ENCODE data around the gene EFL1.

The EFL1 gene

GRCh38 chr15:82262422-82263026 is at the start of gene EFL1, which contains the start of gene SAXO2:
TSS of gene EFL1 (minus strand) at chr15:82262734. CDS start at chr15:82261778, 956 bp downstream.
TSS of gene SAXO2 (plus strand) at chr15:82262818. CDS start at chr15:82262880, 62 bp downstream.
- TF ChIP-seq FOXM1 (IDR thresholded peaks at IDR 0.05; ENCODE audit: borderline replicate concordance, low read depth) (no peak), EP300 (IDR thresholded peaks at IDR 0.05; ENCODE audit: borderline replicate concordance) (no peak), TCF12 (IDR thresholded peaks at IDR 0.05; ENCODE audit: low read depth) (peak; percentile 29; the same call in 1 of the 2 replicates), CEBPB (IDR thresholded peaks at IDR 0.05) (no peak), REST (IDR thresholded peaks at IDR 0.05; ENCODE audit: low read depth) (no peak), TEAD4 (IDR thresholded peaks at IDR 0.05) (no peak), CREB1 (IDR thresholded peaks at IDR 0.05; ENCODE audit: low read depth) (peak; percentile 45; the same call in 1 of the 2 replicates), EGR1 (IDR thresholded peaks at IDR 0.05) (0 out of 2 replicates have a peak, but pooled peaks have one; percentile 14), TAF1 (IDR thresholded peaks at IDR 0.05; ENCODE audit: low read depth) (peak; percentile 74), ZBTB7A (IDR thresholded peaks at IDR 0.05; ENCODE audit: low read depth) (no peak), RAD21 (IDR thresholded peaks at IDR 0.05; ENCODE audit: low read depth) (no peak), USF1 (IDR thresholded peaks at IDR 0.05) (no peak), NFIC (IDR thresholded peaks at IDR 0.05) (no peak), YY1 (IDR thresholded peaks at IDR 0.05; ENCODE audit: low read depth) (no peak)
- TF ChIP-seq, protein P1, sequence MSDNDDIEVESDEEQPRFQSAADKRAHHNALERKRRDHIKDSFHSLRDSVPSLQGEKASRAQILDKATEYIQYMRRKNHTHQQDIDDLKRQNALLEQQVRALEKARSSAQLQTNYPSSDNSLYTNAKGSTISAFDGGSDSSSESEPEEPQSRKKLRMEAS (IDR thresholded peaks at IDR 0.05): peak; percentile 44

DNA sequence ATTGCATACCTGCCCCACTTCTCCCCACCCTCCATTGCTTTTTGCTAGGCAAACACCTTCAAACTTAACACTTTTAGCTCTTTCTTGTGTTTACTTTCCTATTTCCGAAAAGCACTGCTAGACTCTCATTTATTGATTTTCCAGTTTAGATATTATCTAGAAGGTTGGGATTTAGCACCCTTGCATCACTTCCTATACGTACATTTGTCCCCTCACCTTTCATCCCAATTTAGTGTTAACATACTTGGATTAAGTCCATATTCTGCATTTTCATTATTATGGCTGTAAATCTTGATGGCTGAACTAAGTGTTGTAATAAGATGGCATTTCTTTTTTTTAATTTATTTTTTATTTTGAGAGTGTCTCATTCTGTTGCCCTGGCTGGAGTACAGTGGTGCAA is 47.3 kb upstream of the EFL1 start:
- TF ChIP-seq CEBPB (IDR thresholded peaks at IDR 0.05): no peak

DNA sequence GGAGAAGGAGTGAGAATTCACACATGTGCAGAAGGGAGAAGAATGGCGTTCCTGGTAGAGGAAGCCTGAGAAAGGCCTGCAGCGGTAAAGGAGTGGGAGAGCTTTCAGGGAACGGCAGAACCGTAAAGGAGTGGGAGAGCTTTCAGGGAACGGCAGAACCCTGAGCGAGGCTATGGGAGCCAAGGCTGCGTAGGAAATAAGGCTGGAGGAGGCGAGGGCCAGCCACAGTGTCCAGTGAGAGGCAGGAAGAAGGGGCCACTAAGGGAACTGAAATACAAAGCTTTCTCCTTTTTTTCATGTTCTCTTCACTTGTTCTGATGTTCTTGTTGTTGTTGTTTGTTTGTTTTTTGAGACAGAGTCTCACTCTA is 45.2 kb upstream of the EFL1 start:
- no peak for TF ChIP-seq TCF12 (IDR thresholded peaks at IDR 0.05; ENCODE audit: low read depth)
- no peak for TF ChIP-seq ZBTB7A (IDR thresholded peaks at IDR 0.05; ENCODE audit: low read depth)
- no peak for TF ChIP-seq CEBPB (IDR thresholded peaks at IDR 0.05)
- no peak for TF ChIP-seq RAD21 (IDR thresholded peaks at IDR 0.05; ENCODE audit: low read depth)
- TF ChIP-seq EGR1 (IDR thresholded peaks at IDR 0.05): no peak
- no peak for TF ChIP-seq REST (IDR thresholded peaks at IDR 0.05; ENCODE audit: low read depth)
- TF ChIP-seq USF1 (IDR thresholded peaks at IDR 0.05): no peak
- TF ChIP-seq CREB1 (IDR thresholded peaks at IDR 0.05; ENCODE audit: low read depth): no peak
- no peak for TF ChIP-seq NFIC (IDR thresholded peaks at IDR 0.05)
- TF ChIP-seq FOXM1 (IDR thresholded peaks at IDR 0.05; ENCODE audit: borderline replicate concordance, low read depth): no peak
- TF ChIP-seq TAF1 (IDR thresholded peaks at IDR 0.05; ENCODE audit: low read depth): no peak
- TF ChIP-seq YY1 (IDR thresholded peaks at IDR 0.05; ENCODE audit: low read depth): no peak
- TF ChIP-seq TEAD4 (IDR thresholded peaks at IDR 0.05): no peak
- no peak for TF ChIP-seq EP300 (IDR thresholded peaks at IDR 0.05; ENCODE audit: borderline replicate concordance)
- TF ChIP-seq, protein P1 (IDR thresholded peaks at IDR 0.05): no peak

DNA sequence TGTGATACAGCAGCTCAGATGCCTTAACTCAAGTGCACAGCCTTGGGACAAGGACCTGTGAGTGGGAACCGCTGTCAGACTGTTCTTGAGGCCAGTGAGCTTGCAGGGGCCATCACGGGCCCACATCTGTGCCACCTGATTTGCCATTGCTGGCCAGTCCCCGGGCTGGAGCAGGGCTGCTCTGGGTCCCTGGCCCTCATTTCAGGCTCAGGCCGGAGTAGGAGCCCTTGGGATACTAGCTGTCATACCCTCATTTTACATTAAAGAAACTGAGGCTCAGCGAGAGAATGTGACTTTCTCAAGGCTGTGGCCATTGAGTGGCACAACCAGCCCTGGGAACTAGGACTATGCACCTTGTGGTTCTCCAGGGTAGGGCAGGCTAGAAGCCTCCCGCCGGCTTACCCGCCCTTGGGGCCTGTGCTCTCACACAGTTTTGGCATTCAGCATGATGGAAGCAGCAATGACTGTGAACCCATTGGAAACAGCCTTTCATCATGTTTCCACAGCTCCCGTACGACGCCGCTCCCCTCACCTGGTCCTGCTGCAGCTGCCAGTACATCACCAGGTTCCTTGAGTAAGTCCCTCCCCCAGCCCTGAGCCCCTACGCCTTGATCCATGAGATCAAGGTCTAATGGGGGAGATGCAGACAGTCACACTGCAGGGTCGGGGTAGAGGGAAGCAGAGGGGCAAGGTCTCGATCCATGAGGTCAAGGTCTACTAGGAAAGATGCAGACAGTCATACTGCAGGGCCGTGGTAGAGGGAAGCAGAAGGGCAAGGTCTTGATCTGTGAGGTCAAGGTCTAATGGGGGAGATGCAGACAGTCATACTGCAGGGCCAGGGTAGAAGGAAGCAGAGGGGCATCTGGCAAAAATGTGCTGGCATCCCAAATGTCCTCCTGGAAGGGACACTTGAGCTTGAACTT is 44.5 kb upstream of the EFL1 start:
- TF ChIP-seq TAF1 (IDR thresholded peaks at IDR 0.05; ENCODE audit: low read depth) (no peak), EP300 (IDR thresholded peaks at IDR 0.05; ENCODE audit: borderline replicate concordance) (no peak), FOXM1 (IDR thresholded peaks at IDR 0.05; ENCODE audit: borderline replicate concordance, low read depth) (no peak), CREB1 (IDR thresholded peaks at IDR 0.05; ENCODE audit: low read depth) (no peak), TEAD4 (IDR thresholded peaks at IDR 0.05) (no peak), REST (IDR thresholded peaks at IDR 0.05; ENCODE audit: low read depth) (no peak), ZBTB7A (IDR thresholded peaks at IDR 0.05; ENCODE audit: low read depth) (no peak), NFIC (IDR thresholded peaks at IDR 0.05) (no peak), TCF12 (IDR thresholded peaks at IDR 0.05; ENCODE audit: low read depth) (no peak), RAD21 (IDR thresholded peaks at IDR 0.05; ENCODE audit: low read depth) (no peak), USF1 (IDR thresholded peaks at IDR 0.05) (no peak), EGR1 (IDR thresholded peaks at IDR 0.05) (no peak), YY1 (IDR thresholded peaks at IDR 0.05; ENCODE audit: low read depth) (no peak), CEBPB (IDR thresholded peaks at IDR 0.05) (no peak)
- TF ChIP-seq, protein P1 (IDR thresholded peaks at IDR 0.05): no peak

Measured in Ishikawa (cell line).